Calu3 (cell line): ENCODE data around the gene CRYBG1. TPM values are rescaled to one million over a fixed set of nuclear protein-coding genes. Genes with fewer than 3 reads are reported as not detected.

Experiments used
- BruUV-seq: library from RNA; stranded (reverse); fragments of 400-500 nt; replicated peaks from 2 replicates; lab custom pipeline; 2021; lab: Mats Ljungman, UMichigan
- CTCF ChIA-PET: fragments of 300-600 bp; sonication (Branson Sonifier 250); formaldehyde crosslinking; loops from one replicate; lab custom pipeline; 2022; ENCODE audit warnings: antibody characterized with exemption; lab: Charles Lee
- DNase-seq: peaks from one replicate; pipeline ENCODE4 v3.0.0; 2022
- H3K27ac Mint-ChIP-seq: one replicate; pipeline ENCODE4 v1.8.0; 2022; ENCODE audit warnings: mixed read lengths; ENCODE audit not compliant: unreplicated experiment
- H3K27me3 Mint-ChIP-seq: one replicate; pipeline ENCODE4 v1.8.0; 2022; ENCODE audit warnings: mixed read lengths; ENCODE audit not compliant: unreplicated experiment
- H3K36me3 Mint-ChIP-seq: one replicate; pipeline ENCODE4 v1.8.0; 2022; ENCODE audit warnings: mild to moderate bottlenecking, moderate library complexity, mixed read lengths; ENCODE audit not compliant: insufficient read depth, unreplicated experiment
- H3K4me1 Mint-ChIP-seq: one replicate; pipeline ENCODE4 v1.8.0; 2022; ENCODE audit warnings: mild to moderate bottlenecking, low read depth, mixed read lengths; ENCODE audit not compliant: unreplicated experiment
- H3K4me3 Mint-ChIP-seq: one replicate; pipeline ENCODE4 v1.8.0; 2022; ENCODE audit warnings: mild to moderate bottlenecking, low read depth, moderate library complexity, mixed read lengths; ENCODE audit not compliant: unreplicated experiment
- H3K9me3 Mint-ChIP-seq: one replicate; pipeline ENCODE4 v1.8.0; 2022; ENCODE audit warnings: low read depth, mixed read lengths; ENCODE audit not compliant: unreplicated experiment
- intact Hi-C: fragments of 100-400 bp; cut with micrococcal nuclease; formaldehyde crosslinking; loops from one replicate; pipeline ENCODE4 v1.10.0; 2022; ENCODE audit not compliant: unreplicated experiment
- total RNA-seq: library from RNA; stranded (reverse); gene quantifications from 2 replicates; pipeline ENCODE4 v1.2.3, GENCODE V29; 2022
- TF ChIP-seq, protein P1 (sequence below): fragments of 200-600 bp; IDR thresholded peaks from one replicate; pipeline ENCODE4 v1.8.0; 2022; ENCODE audit warnings: antibody characterized with exemption; ENCODE audit not compliant: unreplicated experiment

CRYBG1 gene
- total RNA-seq, 1 experiment from 2014 or later: 40.7 TPM

GRCh38 chr6:106490030-106490429 lies 129.5 kb downstream of the CRYBG1 start:
- Mint-ChIP-seq H3K4me3 (no peak overlapping the region), H3K4me1 (peaks cover 6% of the 10 kb centered on the region), H3K27ac (no peak overlapping the region), H3K27me3 (no peaks in the 10 kb centered on the region), H3K36me3 (no peaks in the 10 kb centered on the region), H3K9me3 (no peaks in the 10 kb centered on the region)
- intact Hi-C loops: no loop called here
- CTCF ChIA-PET: no interaction called here
- DNase-seq: no peak
- TF ChIP-seq, protein P1, sequence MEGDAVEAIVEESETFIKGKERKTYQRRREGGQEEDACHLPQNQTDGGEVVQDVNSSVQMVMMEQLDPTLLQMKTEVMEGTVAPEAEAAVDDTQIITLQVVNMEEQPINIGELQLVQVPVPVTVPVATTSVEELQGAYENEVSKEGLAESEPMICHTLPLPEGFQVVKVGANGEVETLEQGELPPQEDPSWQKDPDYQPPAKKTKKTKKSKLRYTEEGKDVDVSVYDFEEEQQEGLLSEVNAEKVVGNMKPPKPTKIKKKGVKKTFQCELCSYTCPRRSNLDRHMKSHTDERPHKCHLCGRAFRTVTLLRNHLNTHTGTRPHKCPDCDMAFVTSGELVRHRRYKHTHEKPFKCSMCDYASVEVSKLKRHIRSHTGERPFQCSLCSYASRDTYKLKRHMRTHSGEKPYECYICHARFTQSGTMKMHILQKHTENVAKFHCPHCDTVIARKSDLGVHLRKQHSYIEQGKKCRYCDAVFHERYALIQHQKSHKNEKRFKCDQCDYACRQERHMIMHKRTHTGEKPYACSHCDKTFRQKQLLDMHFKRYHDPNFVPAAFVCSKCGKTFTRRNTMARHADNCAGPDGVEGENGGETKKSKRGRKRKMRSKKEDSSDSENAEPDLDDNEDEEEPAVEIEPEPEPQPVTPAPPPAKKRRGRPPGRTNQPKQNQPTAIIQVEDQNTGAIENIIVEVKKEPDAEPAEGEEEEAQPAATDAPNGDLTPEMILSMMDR: no peak
- no TSS peak for BruUV-seq

GRCh38 chr6:106490436-106490835 lies 129.9 kb downstream of the CRYBG1 start:
- H3K4me1 Mint-ChIP-seq: peaks cover 10% of the 10 kb centered on the region
- TF ChIP-seq, protein P1: no peak
- no peaks in the 10 kb centered on the region for H3K27me3 Mint-ChIP-seq
- no TSS peak for BruUV-seq
- no peak for DNase-seq
- intact Hi-C loops: no loop called here
- H3K4me3 Mint-ChIP-seq: no peak overlapping the region
- no peaks in the 10 kb centered on the region for H3K9me3 Mint-ChIP-seq
- CTCF ChIA-PET: no interaction called here
- no peaks in the 10 kb centered on the region for H3K36me3 Mint-ChIP-seq
- no peak overlapping the region for H3K27ac Mint-ChIP-seq

DNA sequence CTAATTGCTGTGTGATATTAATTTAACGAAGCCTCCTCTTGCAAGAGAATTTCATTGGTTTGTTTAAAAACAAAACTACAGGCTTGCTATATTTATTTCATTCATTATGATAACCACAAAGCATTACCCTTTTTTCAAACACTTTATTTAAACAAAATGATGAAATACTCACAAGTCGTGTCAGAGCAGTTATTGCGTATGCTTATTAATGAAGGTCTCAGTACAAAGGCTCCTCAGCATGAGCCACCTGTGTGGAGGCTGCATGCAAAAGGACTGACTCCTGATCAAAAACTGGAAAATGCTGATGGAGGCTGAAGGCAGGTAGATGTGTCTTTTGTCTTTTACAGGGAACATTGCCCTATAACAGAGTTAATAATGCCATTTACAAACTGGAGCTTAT lies 130.5 kb downstream of the CRYBG1 start:
- H3K27ac Mint-ChIP-seq: no peak overlapping the region
- no peaks in the 10 kb centered on the region for H3K27me3 Mint-ChIP-seq
- no peak for DNase-seq
- CTCF ChIA-PET: no interaction called here
- TF ChIP-seq, protein P1: no peak
- intact Hi-C loops: no loop called here
- no peak overlapping the region for H3K4me3 Mint-ChIP-seq
- no peaks in the 10 kb centered on the region for H3K9me3 Mint-ChIP-seq
- H3K36me3 Mint-ChIP-seq: no peaks in the 10 kb centered on the region
- BruUV-seq: no TSS peak
- H3K4me1 Mint-ChIP-seq: peaks cover 10% of the 10 kb centered on the region

- CTCF ChIA-PET: no interaction called here
- H3K4me1 Mint-ChIP-seq: peaks cover 10% of the 10 kb centered on the region
- no peak overlapping the region for H3K27ac Mint-ChIP-seq
- intact Hi-C loops: no loop called here
- H3K4me3 Mint-ChIP-seq: no peak overlapping the region
- no TSS peak for BruUV-seq
- no peaks in the 10 kb centered on the region for H3K9me3 Mint-ChIP-seq
- H3K36me3 Mint-ChIP-seq: no peaks in the 10 kb centered on the region
- TF ChIP-seq, protein P1: no peak
- no peak for DNase-seq
- H3K27me3 Mint-ChIP-seq: no peaks in the 10 kb centered on the region
These were observed 134.5 kb downstream of the CRYBG1 start for GRCh38 chr6:106495014-106495413.
